NCI-H345 treated with DMSO at 0.1 percent for 48 hours (cell line): ENCODE data around the gene POU5F1.

ENCODE experiments used
- DNase-seq: peaks from one replicate; lab custom pipeline; 2025; ENCODE audit not compliant: unreplicated experiment; lab: John Stamatoyannopoulos, UW

POU5F1 gene

GRCh38 chr6:31116661-31117385 is 53.7 kb downstream of the POU5F1 start:
- no peak for DNase-seq

DNA sequence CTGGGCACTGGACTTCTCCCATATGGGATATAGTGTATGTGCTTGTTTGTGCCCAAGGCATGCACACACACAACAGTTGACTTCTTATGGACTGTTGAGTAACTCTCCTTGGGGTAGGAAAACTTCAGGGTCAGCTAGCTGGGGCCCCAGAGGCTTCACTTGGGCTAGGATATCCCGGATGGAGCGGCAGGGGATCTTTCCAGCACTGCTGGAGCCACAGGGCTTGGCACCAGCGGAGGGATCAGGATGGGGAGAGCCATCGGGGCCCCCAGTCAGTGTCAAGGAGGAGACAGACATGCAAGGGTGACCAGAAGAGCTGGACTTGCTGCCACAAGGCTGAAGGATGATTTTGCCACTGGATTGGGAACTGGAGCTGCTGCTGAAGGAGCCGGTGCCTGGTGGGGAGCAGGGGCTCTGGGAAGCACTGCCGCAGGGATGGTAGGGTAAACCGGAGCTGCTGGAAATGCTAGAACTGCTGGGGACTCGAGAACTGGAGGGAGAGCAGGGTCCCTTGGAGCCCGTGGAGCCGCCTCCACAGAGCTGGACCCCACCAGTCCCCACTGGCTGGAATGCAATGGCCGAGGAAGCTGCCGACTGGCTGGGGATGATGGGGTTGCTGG is 54.4 kb downstream of the POU5F1 start:
- no peak for DNase-seq

DNA sequence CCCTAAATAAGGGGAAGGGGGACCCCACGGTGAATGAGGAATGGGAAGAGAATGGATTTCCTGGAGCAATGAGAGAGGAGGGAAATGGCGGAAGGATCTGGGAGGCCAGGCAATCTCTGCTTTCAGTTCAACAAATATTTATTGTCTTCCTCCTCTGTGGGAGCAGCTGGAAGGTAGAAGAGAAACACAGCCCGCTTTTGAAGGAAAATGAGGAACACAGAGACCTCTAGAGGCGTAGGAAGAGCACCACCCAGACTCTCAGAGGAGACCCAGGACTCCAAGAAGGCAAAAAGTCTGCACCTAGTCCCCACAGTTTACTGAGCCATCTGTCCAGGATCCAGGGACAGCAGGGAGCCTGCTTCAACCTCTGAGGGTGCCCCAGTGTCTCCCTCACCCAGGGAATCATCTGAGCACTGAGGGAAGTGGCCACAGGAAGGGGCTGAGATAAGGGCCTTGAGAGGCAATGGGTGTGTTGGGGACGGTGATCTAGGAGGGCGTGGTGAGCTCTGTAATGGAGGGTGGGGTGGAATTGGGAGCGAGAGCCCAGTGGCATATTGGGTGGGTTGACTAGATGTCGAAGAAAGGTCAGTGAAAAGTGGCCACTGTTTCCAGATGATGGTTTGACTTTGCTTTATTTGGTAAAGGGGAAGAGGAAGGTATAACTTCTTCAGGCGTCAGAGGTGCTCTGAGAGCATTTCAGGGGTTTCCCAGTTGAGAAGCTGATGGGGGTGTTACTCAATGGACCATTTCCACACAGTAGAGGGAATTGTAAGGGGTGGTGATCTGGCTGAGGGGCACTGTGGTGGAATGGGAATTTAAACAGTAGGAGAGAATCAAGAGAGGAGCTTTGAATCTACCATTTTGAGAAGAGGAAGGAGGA is 55.3 kb downstream of the POU5F1 start:
- no peak for DNase-seq

- no peak for DNase-seq
These were observed 56.0 kb downstream of the POU5F1 start, which contains the start of gene PSORS1C1 for GRCh38 chr6:31114541-31114878. Gene PSORS1C1 (plus strand): TSS chr6:31114800. CDS start chr6:31129633, 14,833 bp downstream.
